Activated CD4-positive, alpha-beta T cell treated with anti-CD3 and anti-CD28 coated beads for 36 hours (primary cell): ENCODE measurements around the gene AP1M1. TPM values are rescaled to one million over a fixed set of nuclear protein-coding genes. Genes with fewer than 3 reads are reported as not detected.
"Not testable (repeated sequence)": the region's sequence is repeated elsewhere in the genome, so short reads cannot be mapped to it uniquely, and the experiment has no call there.

ENCODE experiments used
- ATAC-seq: fragments of 200-7000 bp; cut with Tn5 transposase; one replicate; pipeline ENCODE4 v1.10.0; 2021; ENCODE audit warnings: mild to moderate bottlenecking, moderate library complexity
- CTCF ChIA-PET: fragments of 350-600 bp; sonication (Branson Sonifier 250); formaldehyde crosslinking; loops from one replicate; lab custom pipeline; 2021; ENCODE audit warnings: antibody characterized with exemption; lab: Charles Lee
- POLR2A ChIA-PET: fragments of 350-600 bp; sonication (Branson Sonifier 250); formaldehyde crosslinking; loops from one replicate; lab custom pipeline; 2021; ENCODE audit warnings: antibody characterized with exemption, inconsistent platforms; lab: Charles Lee
- DNase-seq: peaks from one replicate; pipeline ENCODE4 v3.0.0-alpha.2; 2020
- H3K27ac Mint-ChIP-seq: one replicate; pipeline ENCODE4 v1.8.0; 2021; ENCODE audit warnings: mixed read lengths
- H3K27me3 Mint-ChIP-seq: one replicate; pipeline ENCODE4 v1.8.0; 2021; ENCODE audit warnings: mixed read lengths
- H3K36me3 Mint-ChIP-seq: one replicate; pipeline ENCODE4 v1.8.0; 2021; ENCODE audit warnings: low read depth, mixed read lengths
- H3K4me1 Mint-ChIP-seq: one replicate; pipeline ENCODE4 v1.8.0; 2021; ENCODE audit warnings: mixed read lengths
- H3K4me3 Mint-ChIP-seq: one replicate; pipeline ENCODE4 v1.8.0; 2021; ENCODE audit warnings: mild to moderate bottlenecking, moderate library complexity, mixed read lengths
- H3K9me3 Mint-ChIP-seq: one replicate; pipeline ENCODE4 v1.8.0; 2021; ENCODE audit warnings: low read depth, mixed read lengths
- intact Hi-C, 2 experiments: fragments of 100-400 bp; cut with DNase I in 1 of 2; cut with micrococcal nuclease in 1 of 2; formaldehyde crosslinking; loops; one replicate each; pipeline versions ENCODE4 v1.14.2 to v1.15.1; 2022 to 2024; cut with DNase I, micrococcal nuclease
- total RNA-seq, 2 experiments: library from RNA; stranded (reverse); gene quantifications; one replicate each; pipeline ENCODE4 v1.2.3, GENCODE V29; 2021

AP1M1 gene
- total RNA-seq, 2 experiments from 2014 or later: 61.8 to 92.0 TPM

- Mint-ChIP-seq H3K27me3 (no peaks in the 10 kb centered on the region), H3K9me3 (no peaks in the 10 kb centered on the region), H3K4me3 (no peak overlapping the region), H3K27ac (no peak overlapping the region), H3K4me1 (peaks cover 18% of the 10 kb centered on the region), H3K36me3 (peaks cover 9% of the 10 kb centered on the region)
- CTCF ChIA-PET: interaction anchor here (0.6 to 1.3 kb wide), 7 partner anchors 8 to 185 kb away, joined by 3 to 4 read pairs (median 3); no protein-coding TSS in a partner anchor
- DNase-seq: peak; percentile 63
- intact Hi-C loops: loop anchor here (1.0 to 5.0 kb wide), 3 partner anchors 43 to 120 kb away; no protein-coding TSS in a partner anchor
- POLR2A ChIA-PET: interaction anchor here (0.5 to 1.2 kb wide), 6 partner anchors 35 to 1747 kb away, joined by 3 to 10 read pairs (median 4); no protein-coding TSS in a partner anchor
- ATAC-seq: peak; percentile 54
Measured at GRCh38 chr19:16161840-16162239, 35.9 kb upstream of the AP1M1 start.

GRCh38 chr19:16164222-16164890 lies 33.4 kb upstream of the AP1M1 start:
- H3K36me3 Mint-ChIP-seq: no peaks in the 10 kb centered on the region
- H3K27me3 Mint-ChIP-seq: no peaks in the 10 kb centered on the region
- ATAC-seq: no peak
- no peaks in the 10 kb centered on the region for H3K9me3 Mint-ChIP-seq
- no peak overlapping the region for H3K4me3 Mint-ChIP-seq
- no peak overlapping the region for H3K27ac Mint-ChIP-seq
- ChIA-PET CTCF (no interaction called here), POLR2A (no interaction called here)
- H3K4me1 Mint-ChIP-seq: peaks cover 21% of the 10 kb centered on the region
- no peak for DNase-seq
- intact Hi-C loops: loop anchor here in 1 of 2 experiments (5.0 kb wide), 1 partner anchor 122 kb away; no protein-coding TSS in a partner anchor

DNA sequence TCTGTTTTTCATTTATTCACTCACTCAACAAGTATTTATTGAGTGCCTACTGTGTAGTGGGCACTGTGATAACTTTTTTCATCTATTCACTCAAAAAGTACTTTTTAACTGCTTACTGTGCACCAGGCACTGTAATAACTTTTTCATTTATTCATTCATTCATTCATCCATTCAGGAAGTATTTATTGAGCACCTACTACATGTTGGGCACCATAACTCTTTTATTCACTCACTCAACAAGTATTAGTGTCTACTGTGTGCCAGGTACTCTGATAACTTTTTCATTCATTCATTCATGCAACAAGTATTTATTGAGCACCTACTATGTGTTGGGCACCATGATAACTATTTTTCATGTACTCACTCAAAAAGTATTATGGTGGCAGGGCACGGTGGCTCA lies 31.3 kb upstream of the AP1M1 start:
- Mint-ChIP-seq H3K36me3 (no peaks in the 10 kb centered on the region), H3K27me3 (no peaks in the 10 kb centered on the region), H3K9me3 (no peaks in the 10 kb centered on the region), H3K27ac (no peak overlapping the region), H3K4me1 (peaks cover 9% of the 10 kb centered on the region), H3K4me3 (no peak overlapping the region)
- DNase-seq (no peak), ATAC-seq (no peak)
- POLR2A ChIA-PET: no interaction called here
- CTCF ChIA-PET: no interaction called here
- intact Hi-C loops: no loop called here

- peaks cover 3% of the 10 kb centered on the region for H3K4me1 Mint-ChIP-seq
- intact Hi-C loops: no loop called here
- H3K9me3 Mint-ChIP-seq: no peaks in the 10 kb centered on the region
- DNase-seq: no peak
- no peaks in the 10 kb centered on the region for H3K27me3 Mint-ChIP-seq
- ATAC-seq: no peak
- POLR2A ChIA-PET: no interaction called here
- no peak overlapping the region for H3K27ac Mint-ChIP-seq
- CTCF ChIA-PET: no interaction called here
- no peaks in the 10 kb centered on the region for H3K36me3 Mint-ChIP-seq
- H3K4me3 Mint-ChIP-seq: no peak overlapping the region
Measured at GRCh38 chr19:16167055-16167454, 30.7 kb upstream of the AP1M1 start.

DNA sequence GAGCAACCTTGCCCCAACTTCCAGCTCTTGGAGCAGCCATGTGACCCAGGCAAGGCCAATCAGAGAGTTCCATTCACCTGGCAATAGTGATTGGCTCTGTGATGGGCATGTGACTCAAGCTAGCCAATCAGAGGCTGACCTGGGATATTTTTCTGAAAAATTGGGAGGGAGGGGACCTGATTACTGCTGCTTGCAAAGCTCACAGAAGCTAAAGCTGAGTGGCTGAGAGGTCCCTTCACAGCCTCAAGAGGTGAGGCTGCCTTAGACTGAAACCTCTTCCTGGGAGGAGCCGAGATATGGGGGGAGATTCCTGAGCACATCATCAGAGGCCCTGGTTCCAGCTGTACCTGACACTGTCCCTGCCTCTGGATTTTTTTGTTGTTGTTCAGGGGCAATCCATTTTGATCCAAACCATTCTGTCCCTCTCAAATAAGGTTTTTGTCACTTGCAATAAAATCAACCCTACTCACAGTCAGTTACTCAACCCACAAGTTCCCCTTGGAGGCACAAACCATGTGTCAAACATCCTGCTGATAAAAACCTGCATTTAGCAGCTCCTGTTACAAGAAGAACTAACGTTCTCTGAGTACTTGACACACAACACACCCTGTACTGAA lies 29.1 kb upstream of the AP1M1 start:
- Mint-ChIP-seq H3K9me3 (no peaks in the 10 kb centered on the region), H3K4me3 (no peak overlapping the region)

DNA sequence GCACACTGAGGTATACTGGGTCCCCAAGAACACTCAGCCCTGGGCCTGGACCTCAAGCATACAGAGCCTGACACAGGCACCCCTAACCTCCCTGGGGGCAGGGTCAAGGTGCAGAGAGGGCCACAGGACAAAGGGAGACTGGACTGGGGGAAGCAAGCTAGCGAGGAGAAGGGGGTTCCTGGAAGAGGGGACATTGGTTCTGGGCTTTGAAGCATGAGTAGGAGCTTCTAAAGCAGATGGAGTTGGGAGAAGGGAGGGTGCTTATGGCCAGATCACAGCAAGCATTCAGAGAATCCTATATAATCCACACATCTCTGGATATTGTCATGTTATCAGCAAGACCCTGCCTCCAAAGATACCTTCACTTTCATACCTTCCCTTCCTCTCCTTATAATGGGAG lies 27.6 kb upstream of the AP1M1 start:
- Mint-ChIP-seq H3K27ac (no peak overlapping the region), H3K4me3 (no peak overlapping the region), H3K36me3 (no peaks in the 10 kb centered on the region), H3K4me1 (peaks cover 3% of the 10 kb centered on the region), H3K9me3 (no peaks in the 10 kb centered on the region), H3K27me3 (no peaks in the 10 kb centered on the region)
- ChIA-PET POLR2A (no interaction called here), CTCF (interaction anchor here (0.6 to 1.5 kb wide), 3 partner anchors 9 to 128 kb away, joined by 3 read pairs; no protein-coding TSS in a partner anchor)
- intact Hi-C loops: loop anchor here in 1 of 2 experiments (5.0 kb wide), 1 partner anchor 33 kb away; no protein-coding TSS in a partner anchor
- ATAC-seq (no peak), DNase-seq (no peak)

More for the DNA sequence above, 29.1 kb upstream of the AP1M1 start:
- POLR2A ChIA-PET: no interaction called here
- ATAC-seq (peak; percentile 65), DNase-seq (no peak)
- CTCF ChIA-PET: interaction anchor here (0.6 to 1.4 kb wide), 3 partner anchors 25 to 538 kb away, joined by 3 to 7 read pairs (median 4); no protein-coding TSS in a partner anchor
- peaks cover 3% of the 10 kb centered on the region for H3K4me1 Mint-ChIP-seq
- H3K36me3 Mint-ChIP-seq: no peaks in the 10 kb centered on the region
- intact Hi-C loops: no loop called here
- H3K27me3 Mint-ChIP-seq: no peaks in the 10 kb centered on the region
- no peak overlapping the region for H3K27ac Mint-ChIP-seq

GRCh38 chr19:16175954-16176353 lies 21.8 kb upstream of the AP1M1 start:
- Mint-ChIP-seq H3K36me3 (no peaks in the 10 kb centered on the region), H3K27me3 (no peaks in the 10 kb centered on the region), H3K9me3 (no peaks in the 10 kb centered on the region), H3K4me3 (no peak overlapping the region), H3K4me1 (no peaks in the 10 kb centered on the region), H3K27ac (no peak overlapping the region)
- no peak for DNase-seq
- POLR2A ChIA-PET: no interaction called here
- CTCF ChIA-PET: interaction anchor here (0.5 to 1.4 kb wide), 3 partner anchors 110 to 332 kb away, joined by 3 to 4 read pairs (median 4); no protein-coding TSS in a partner anchor
- intact Hi-C loops: no loop called here
- ATAC-seq: no peak

DNA sequence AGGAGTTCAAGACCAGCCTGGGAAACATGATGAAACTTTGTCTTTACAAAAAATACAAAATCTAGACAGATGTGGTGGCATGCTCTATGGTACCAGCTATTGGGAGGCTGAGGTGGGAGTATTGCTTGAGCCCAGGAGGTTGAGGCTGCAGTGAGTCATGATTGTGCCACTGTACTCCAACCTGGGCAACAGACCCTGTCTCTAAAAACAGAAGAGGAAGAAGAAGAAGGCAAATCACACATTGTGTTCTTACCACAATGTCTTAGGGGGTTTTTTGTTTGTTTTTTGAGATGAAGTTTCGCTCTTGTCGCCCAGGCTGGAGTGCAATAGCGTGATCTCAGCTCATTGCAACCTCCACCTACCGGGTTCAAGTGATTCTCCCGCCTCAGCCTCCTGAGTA lies 18.8 kb upstream of the AP1M1 start:
- H3K4me1 Mint-ChIP-seq, POLR2A ChIA-PET, H3K27me3 Mint-ChIP-seq, H3K9me3 Mint-ChIP-seq, DNase-seq, ATAC-seq, H3K27ac Mint-ChIP-seq, H3K36me3 Mint-ChIP-seq, H3K4me3 Mint-ChIP-seq, intact Hi-C loops: not testable (repeated sequence)
- CTCF ChIA-PET: interaction anchor here (0.7 kb wide), 1 partner anchor 137 kb away, joined by 3 read pairs; no protein-coding TSS in a partner anchor

DNA sequence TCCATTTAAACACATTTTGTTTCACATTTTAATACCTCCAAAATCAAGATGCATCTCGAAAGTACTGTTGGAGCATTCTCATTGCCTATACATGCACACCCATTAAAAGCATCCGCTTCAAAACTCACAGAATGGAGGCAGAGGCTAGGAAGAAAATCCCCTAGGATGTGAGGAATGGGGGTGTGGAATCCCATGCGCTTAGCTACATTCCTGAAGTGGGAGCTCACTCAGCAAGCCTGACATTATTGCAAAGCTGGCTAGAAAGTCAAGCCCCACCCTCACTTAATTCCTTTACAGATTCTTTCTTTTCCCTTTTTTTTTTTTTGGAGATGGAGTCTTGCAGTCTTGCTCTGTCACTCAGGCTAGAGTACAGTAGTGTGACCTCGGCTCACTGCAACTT lies 17.1 kb upstream of the AP1M1 start:
- ChIA-PET POLR2A (no interaction called here), CTCF (interaction anchor here (0.6 to 3.3 kb wide), 3 partner anchors 36 to 139 kb away, joined by 3 to 29 read pairs (median 7); no protein-coding TSS in a partner anchor)
- intact Hi-C loops: loop anchor here in 1 of 2 experiments (5.0 to 10.0 kb wide), 2 partner anchors 346 to 553 kb away; no protein-coding TSS in a partner anchor
- peaks cover 10% of the 10 kb centered on the region for H3K4me1 Mint-ChIP-seq
- H3K9me3 Mint-ChIP-seq: no peaks in the 10 kb centered on the region
- peaks cover 4% of the 10 kb centered on the region for H3K36me3 Mint-ChIP-seq
- no peaks in the 10 kb centered on the region for H3K27me3 Mint-ChIP-seq
- H3K4me3 Mint-ChIP-seq: no peak overlapping the region
- no peak for ATAC-seq
- no peak for DNase-seq
- H3K27ac Mint-ChIP-seq: no peak overlapping the region

DNA sequence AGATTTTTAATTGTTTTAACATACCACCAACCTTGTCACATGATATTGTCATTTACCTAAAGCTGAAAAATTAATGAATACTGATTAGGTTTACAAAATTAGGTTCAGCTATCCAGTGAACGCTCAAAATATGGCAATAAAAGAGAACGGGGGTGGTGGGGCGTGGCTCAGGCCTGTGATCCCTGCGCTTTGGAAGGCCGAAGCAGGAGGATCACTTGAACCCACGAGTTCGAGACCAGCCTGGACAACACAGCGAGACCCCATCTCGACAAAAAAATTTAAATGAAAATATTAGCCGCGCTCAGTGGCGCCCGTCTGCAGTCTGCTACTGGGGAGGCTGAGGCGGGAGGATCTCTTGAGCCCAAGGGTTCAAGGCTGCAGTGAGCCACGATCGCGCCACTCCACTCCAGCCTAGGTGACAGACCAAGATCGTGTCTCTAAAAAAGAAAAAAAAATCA lies 13.0 kb upstream of the AP1M1 start:
- Mint-ChIP-seq H3K4me1 (peaks cover 26% of the 10 kb centered on the region), H3K36me3 (peaks cover 18% of the 10 kb centered on the region), H3K4me3 (peak overlapping the region; percentile 100), H3K27ac (peak overlapping the region; percentile 97), H3K9me3 (no peaks in the 10 kb centered on the region), H3K27me3 (no peaks in the 10 kb centered on the region)
- POLR2A ChIA-PET: interaction anchor here (0.7 to 1.7 kb wide), 5 partner anchors 13 to 399 kb away, joined by 3 to 19 read pairs (median 5); partner anchors contain the start of gene AP1M1
- CTCF ChIA-PET: interaction anchor here (0.6 to 4.0 kb wide), 20 partner anchors 11 to 315 kb away, joined by 3 to 53 read pairs (median 4); partner anchors contain the start of genes AP1M1 and TPM4
- DNase-seq (no peak), ATAC-seq (no peak)
- intact Hi-C loops: loop anchor here (1.0 to 10.0 kb wide), 10 partner anchors 13 to 557 kb away; partner anchors contain the start of genes AP1M1 (in 2 of the 2), RAB8A (in 2 of the 2), C19orf44 (in 1 of the 2) and CALR3 (in 1 of the 2)
